Subcutaneous abdominal adipose tissue (tissue), 5 donors: ENCODE data around the gene CBX5.
"Not testable (repeated sequence)": the region's sequence is repeated elsewhere in the genome, so short reads cannot be mapped to it uniquely, and the experiment has no call there.

Experiments used
- H3K27ac ChIP-seq: one replicate; pipeline ENCODE4 v1.7.0; 2013; ENCODE audit warnings: low read depth, mild to moderate bottlenecking, inconsistent platforms, low read length, moderate library complexity
- H3K27me3 ChIP-seq, 5 donors: one replicate each; pipeline ENCODE4 v1.7.0; 2013; ENCODE audit warnings: low read length in 5 of 5, inconsistent platforms in 1 of 5; ENCODE audit not compliant: control insufficient read depth in 5 of 5, insufficient read depth in 4 of 5
- H3K36me3 ChIP-seq, 5 donors: one replicate each; pipeline ENCODE4 v1.7.0; 2013; ENCODE audit warnings: low read length in 5 of 5; ENCODE audit not compliant: control insufficient read depth in 5 of 5, insufficient read depth in 5 of 5
- H3K4me1 ChIP-seq, 5 donors: one replicate each; pipeline ENCODE4 v1.7.0; 2013; ENCODE audit warnings: low read length in 5 of 5, mild to moderate bottlenecking in 3 of 5, moderate library complexity in 1 of 5; ENCODE audit not compliant: control insufficient read depth in 5 of 5, insufficient read depth in 5 of 5
- H3K4me3 ChIP-seq, 5 donors: one replicate each; pipeline ENCODE4 v1.7.0; 2013; ENCODE audit warnings: low read length in 5 of 5, low read depth in 1 of 5
- H3K9ac ChIP-seq, 5 donors: one replicate each; pipeline ENCODE4 v1.7.0; 2013; ENCODE audit warnings: low read length in 5 of 5, mild to moderate bottlenecking in 4 of 5, moderate library complexity in 3 of 5
- H3K9me3 ChIP-seq, 5 donors: one replicate each; pipeline ENCODE4 v1.7.0; 2013; ENCODE audit warnings: low read length in 5 of 5; ENCODE audit not compliant: control insufficient read depth in 5 of 5
- donor health status: healthy.
- donor health status: healthy.
- donor health status: healthy.
- donor health status: healthy.
- donor health status: healthy.

The CBX5 gene

DNA sequence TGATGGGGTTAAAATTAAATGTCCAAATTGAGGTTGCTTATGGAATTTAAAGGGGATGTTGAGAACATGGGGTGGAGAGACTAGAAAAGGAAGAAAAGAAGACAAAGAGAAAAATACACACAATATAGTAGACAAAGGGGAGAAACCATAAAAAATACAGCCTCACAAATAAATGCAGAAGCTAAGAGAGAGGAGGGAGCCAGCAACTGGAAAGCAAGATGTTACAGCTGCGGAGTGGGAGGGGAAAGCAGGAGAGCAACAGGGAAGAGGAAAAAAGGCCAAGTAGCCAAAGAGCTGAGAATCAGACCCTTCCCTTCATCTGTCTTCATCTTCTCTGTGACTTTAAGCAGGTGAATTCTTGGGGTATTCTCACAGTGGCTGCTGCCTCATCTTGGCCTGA, 51.5 kb downstream of the CBX5 start:
- H3K27me3 ChIP-seq = no peaks in the 10 kb centered on the region
- H3K4me3 ChIP-seq = no peak overlapping the region
- no peaks in the 10 kb centered on the region for H3K36me3 ChIP-seq
- no peak overlapping the region for H3K9ac ChIP-seq
- no peaks in the 10 kb centered on the region for H3K9me3 ChIP-seq
- peaks cover 2 to 17% (median 8%) of the 10 kb centered on the region in 5 donors for H3K4me1 ChIP-seq
- no peak overlapping the region for H3K27ac ChIP-seq

DNA sequence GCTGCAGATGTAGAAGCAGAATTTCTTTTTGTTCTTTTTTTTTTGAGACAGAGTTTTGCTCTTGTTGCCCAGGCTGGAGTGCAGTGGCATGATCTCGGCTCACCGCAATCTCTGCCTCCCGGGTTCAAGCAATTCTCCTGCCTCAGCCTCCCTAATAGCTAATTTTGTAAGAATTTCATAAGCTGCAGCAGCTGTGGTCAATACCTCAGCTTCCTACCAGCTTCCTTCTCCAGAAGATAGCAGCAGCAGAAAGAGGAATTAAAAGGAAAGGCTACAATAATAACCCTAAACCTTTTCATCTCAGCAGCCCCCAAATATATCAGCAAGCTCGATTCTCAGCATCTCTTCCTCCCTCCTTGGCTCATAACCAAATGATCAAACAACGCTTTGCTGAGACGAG, 52.0 kb downstream of the CBX5 start:
- peaks cover 2 to 17% (median 8%) of the 10 kb centered on the region in 5 donors for H3K4me1 ChIP-seq
- H3K9me3 ChIP-seq, H3K36me3 ChIP-seq, H3K27me3 ChIP-seq, H3K9ac ChIP-seq, H3K4me3 ChIP-seq, H3K27ac ChIP-seq: not testable (repeated sequence)

DNA sequence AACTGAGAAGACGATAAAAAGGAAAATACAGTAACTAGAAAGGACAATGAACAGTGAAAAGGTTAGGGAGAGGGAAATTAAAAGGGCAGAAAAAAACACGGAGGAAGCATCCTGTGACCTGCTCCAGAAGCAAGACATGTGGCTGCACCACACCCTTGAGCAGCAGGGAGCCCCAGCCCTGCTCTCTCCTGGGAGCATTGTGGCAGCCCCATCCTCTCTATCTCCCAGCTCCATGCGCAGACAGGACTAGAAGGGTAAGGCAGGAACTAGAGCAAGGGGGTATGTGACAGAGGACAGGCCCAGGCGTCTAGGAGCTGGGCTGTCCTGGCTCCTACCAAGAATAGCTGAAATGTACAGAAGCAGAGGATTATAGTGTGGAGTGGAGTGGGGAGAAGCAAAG, 52.5 kb downstream of the CBX5 start:
- no peak overlapping the region for H3K9ac ChIP-seq
- no peak overlapping the region for H3K4me3 ChIP-seq
- no peak overlapping the region for H3K27ac ChIP-seq
- H3K36me3 ChIP-seq = no peaks in the 10 kb centered on the region
- no peaks in the 10 kb centered on the region for H3K9me3 ChIP-seq
- peaks cover 2 to 17% (median 8%) of the 10 kb centered on the region in 5 donors for H3K4me1 ChIP-seq
- no peaks in the 10 kb centered on the region for H3K27me3 ChIP-seq

DNA sequence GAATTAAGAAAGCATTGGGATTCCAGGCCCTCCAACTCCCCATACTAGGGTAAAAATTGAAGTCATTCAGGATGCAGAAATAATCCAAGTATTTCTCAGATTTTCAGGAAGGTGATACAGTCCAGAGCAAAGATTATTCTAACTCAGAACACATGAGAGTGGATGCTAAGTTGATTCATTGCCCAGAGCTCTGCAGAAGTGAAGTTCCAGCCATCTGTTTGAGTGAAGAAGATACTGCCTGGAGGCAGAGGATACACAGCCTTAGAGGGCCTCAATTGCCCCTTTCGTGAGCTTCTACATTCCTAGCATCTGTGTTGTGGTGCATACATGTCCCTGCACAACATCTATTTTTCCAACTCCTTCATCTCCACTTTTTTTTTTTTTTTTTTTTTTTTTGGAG, 54.3 kb downstream of the CBX5 start:
- Histone ChIP-seq H3K9me3 (no peaks in the 10 kb centered on the region), H3K9ac (no peak overlapping the region), H3K27me3 (peaks cover 0 to 5% (median 3%) of the 10 kb centered on the region in 5 donors), H3K36me3 (no peaks in the 10 kb centered on the region), H3K27ac (no peak overlapping the region), H3K4me1 (peaks cover 2 to 17% (median 8%) of the 10 kb centered on the region in 5 donors), H3K4me3 (no peak overlapping the region)

DNA sequence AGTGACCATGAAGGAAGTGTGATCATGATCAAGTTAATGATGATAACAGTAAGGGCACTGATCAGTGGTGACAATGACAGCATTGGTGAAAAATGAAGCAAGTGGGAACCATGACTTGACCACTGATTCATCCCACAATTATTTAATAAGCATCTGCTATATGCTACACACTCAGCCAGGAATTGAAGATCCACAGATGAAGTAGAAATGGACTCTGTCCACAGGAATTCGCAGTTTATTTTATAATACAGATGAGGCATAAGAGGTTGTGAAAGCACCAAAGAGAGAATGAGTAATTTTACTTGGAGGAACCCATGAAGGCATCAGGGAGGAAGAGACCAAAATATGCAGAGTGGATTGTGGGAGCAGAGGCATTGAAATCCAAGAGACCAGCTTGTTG, 57.3 kb downstream of the CBX5 start:
- Histone ChIP-seq H3K4me3 (no peak overlapping the region), H3K36me3 (no peaks in the 10 kb centered on the region), H3K9me3 (no peaks in the 10 kb centered on the region), H3K4me1 (peaks cover 0 to 10% (median 8%) of the 10 kb centered on the region in 5 donors), H3K27ac (no peak overlapping the region), H3K27me3 (peaks cover 0 to 18% (median 11%) of the 10 kb centered on the region in 5 donors), H3K9ac (no peak overlapping the region)

DNA sequence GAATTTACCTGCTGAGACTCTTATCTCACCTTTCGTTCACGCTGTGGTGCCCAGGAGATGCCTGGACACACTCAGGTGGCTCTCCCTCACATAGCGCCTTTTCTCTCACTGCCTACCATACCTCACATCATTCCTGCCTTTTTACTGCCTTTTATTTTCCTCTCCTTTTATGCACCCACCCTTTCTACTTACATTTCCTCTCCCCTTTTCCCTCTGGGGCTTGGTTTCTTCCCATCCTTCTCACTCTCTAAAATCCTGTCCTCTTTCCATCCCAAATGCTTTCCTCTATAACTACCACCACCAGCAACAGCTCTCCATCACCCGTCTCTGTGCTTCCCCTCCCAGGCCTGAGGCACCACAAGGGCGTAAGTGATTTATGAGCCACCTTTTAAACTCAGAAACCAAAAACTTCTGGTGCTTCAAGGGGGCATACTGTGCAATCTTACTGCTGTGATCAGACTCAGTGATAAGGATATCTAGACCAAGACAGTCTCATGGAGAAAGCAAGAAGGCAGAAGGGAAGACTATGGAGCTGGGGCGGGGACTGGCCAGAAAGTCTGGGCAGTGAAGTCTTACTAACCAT, 58.4 kb downstream of the CBX5 start:
- H3K9me3 ChIP-seq = no peaks in the 10 kb centered on the region
- no peak overlapping the region for H3K4me3 ChIP-seq
- peaks cover 0 to 20% (median 19%) of the 10 kb centered on the region in 5 donors for H3K4me1 ChIP-seq
- H3K36me3 ChIP-seq = no peaks in the 10 kb centered on the region
- H3K27me3 ChIP-seq = peaks cover 2 to 22% (median 12%) of the 10 kb centered on the region in 5 donors
- no peak overlapping the region for H3K27ac ChIP-seq
- no peak overlapping the region for H3K9ac ChIP-seq

DNA sequence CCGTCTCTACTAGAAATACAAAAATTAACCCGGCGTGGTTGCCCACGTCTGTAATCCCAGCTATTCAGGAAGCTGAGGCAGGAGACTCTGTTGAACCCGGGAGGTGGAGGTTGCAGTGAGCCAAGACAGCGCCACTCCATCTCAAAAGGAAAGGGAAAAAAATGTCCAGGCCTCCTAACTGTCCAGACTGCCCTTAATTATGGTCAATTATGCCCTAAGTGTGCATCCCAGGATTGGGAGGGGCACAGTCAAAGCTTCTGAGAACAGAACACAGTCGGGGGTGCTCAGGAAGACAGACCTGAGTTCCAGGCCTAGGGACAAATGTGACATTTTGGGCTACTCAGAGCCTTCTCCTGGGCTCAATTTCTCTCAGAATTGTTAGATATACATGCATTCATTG, 59.4 kb downstream of the CBX5 start:
- Histone ChIP-seq H3K4me1 (peaks cover 0 to 28% (median 22%) of the 10 kb centered on the region in 5 donors), H3K9me3 (no peaks in the 10 kb centered on the region), H3K36me3 (no peaks in the 10 kb centered on the region), H3K4me3 (no peak overlapping the region), H3K9ac (no peak overlapping the region), H3K27me3 (peaks cover 5 to 29% (median 20%) of the 10 kb centered on the region in 5 donors), H3K27ac (no peak overlapping the region)

DNA sequence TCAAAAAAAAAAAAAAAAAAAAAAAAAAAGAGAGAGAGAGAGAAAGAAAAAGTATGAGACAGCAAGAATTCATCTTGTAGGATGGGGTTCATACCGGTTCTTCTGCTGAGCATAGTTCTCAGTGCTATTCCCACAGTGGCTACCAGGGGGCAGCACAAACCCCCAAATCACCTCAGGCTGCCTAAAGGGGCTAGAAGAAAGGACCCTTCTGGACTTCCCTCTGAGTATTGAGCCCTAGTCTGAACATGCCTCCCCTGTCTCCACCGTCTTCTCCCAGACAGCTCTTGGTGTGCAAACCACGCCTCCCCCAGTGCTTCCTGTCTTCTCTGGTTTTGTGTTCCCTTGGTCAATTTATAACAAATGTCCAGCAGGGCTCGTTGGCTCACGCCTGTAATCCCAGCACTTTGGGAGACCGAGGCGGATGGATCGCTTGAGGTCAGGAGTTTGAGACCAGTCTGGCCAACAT, 59.8 kb downstream of the CBX5 start:
- H3K9ac ChIP-seq = no peak overlapping the region
- peaks cover 0 to 28% (median 23%) of the 10 kb centered on the region in 5 donors for H3K4me1 ChIP-seq
- no peaks in the 10 kb centered on the region for H3K36me3 ChIP-seq
- peak overlapping the region in 2 of 5 donors; percentile 16 to 29 for H3K4me3 ChIP-seq
- no peak overlapping the region for H3K27ac ChIP-seq
- peaks cover 5 to 29% (median 20%) of the 10 kb centered on the region in 5 donors for H3K27me3 ChIP-seq
- no peaks in the 10 kb centered on the region for H3K9me3 ChIP-seq

DNA sequence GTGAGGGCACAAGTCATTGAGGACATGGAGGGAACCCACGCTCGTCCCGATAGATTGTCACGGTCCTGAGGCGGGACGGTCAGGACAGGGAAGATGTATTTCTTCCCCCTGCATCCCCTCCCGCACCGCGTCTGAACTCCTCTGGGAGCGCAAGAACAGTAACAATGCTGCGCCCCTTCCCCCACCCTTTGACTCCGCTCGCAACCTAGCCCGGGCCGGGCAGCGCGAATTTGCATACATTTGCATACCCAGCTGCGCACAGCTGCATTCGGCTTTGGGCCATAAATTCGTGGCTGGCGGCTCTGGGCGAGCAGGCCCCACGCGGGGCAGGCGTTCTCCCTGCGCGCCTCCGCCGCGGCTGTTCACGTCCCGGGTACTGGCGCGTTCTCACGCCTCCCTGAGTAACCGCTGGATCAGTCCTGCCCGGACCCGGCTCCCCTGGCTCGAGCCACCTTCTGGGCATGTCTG, 62.1 kb downstream of the CBX5 start:
- H3K4me1 ChIP-seq = peaks cover 0 to 35% (median 27%) of the 10 kb centered on the region in 5 donors
- H3K9ac ChIP-seq = peak overlapping the region in 1 of 5 donors; percentile 1
- peak overlapping the region in 4 of 5 donors; percentile 17 to 61 (median 43) for H3K4me3 ChIP-seq
- H3K27me3 ChIP-seq = peaks cover 5 to 29% (median 20%) of the 10 kb centered on the region in 5 donors
- no peak overlapping the region for H3K27ac ChIP-seq
- no peaks in the 10 kb centered on the region for H3K9me3 ChIP-seq
- H3K36me3 ChIP-seq = no peaks in the 10 kb centered on the region

DNA sequence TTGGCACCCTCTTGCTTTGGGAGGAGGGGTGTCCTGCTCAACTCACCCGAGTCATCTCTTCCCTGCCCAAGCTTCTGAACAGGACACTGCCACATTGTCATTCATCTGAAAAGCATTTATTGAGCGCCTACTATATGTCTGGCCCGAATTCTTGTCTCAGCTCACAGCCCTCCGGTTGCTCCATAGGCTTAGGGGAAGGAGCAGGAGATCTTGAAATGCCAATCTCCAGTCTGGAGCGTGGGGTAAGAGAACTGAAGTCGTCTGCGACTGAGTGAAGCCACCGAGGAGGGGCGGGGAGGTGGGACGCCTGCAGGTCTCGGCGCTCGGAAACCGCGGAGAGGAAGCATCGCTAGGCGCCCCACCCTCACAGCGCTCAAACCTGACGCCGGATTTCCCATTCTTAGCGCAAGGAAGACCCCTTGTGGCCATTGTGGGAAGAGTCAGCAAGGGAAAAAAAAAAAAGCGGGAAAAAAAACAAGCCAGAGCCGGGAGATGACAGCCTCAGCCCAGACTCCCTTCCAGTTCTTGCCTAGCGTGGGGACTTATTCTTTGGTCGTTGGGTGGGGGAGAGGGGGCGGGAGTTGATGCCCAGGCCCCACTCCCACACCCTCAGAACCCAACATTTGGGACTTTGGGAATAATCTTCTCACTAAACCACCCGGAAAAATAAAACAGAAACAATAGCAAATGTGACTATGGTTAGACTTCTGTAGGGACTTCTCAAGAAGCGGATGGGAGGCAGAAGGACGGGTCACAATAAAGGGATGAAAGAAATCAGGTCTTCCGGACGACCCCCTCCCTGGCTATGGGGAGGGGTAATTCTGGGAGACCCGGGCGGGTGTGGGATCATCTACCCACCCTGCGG, 62.9 kb downstream of the CBX5 start:
- H3K4me1 ChIP-seq = peaks cover 0 to 35% (median 27%) of the 10 kb centered on the region in 5 donors
- peaks cover 5 to 25% (median 18%) of the 10 kb centered on the region in 5 donors for H3K27me3 ChIP-seq
- H3K4me3 ChIP-seq = peak overlapping the region; percentile 29 to 61 (median 50)
- H3K36me3 ChIP-seq = no peaks in the 10 kb centered on the region
- no peak overlapping the region for H3K27ac ChIP-seq
- H3K9ac ChIP-seq = peak overlapping the region in 2 of 5 donors; percentile 1 to 23
- H3K9me3 ChIP-seq = no peaks in the 10 kb centered on the region
